Measurements from ENCODE around the gene PMF1. TPM values are rescaled to one million over a fixed set of nuclear protein-coding genes. Genes with fewer than 3 reads are reported as not detected.
"Not testable (repeated sequence)": the region's sequence is repeated elsewhere in the genome, so short reads cannot be mapped to it uniquely, and the experiment has no call there.

The PMF1 gene
- total RNA-seq, 2 donors from 2014 or later, result 119 TPM

DNA sequence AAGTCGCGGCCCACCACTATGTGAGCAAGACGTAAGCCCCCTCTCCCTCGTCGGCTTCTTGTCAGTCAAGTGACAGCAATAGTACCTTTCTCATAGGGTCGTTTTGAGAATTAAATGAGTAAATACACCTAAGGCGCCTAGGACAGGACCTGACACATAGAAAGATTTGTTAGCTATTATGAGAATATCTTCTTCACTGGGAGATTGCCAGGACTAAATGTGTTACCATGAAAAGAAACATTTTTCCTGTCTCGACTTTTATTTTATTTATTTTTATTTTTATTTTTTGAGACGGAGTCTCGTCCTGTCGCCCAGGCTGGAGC, 798 bp downstream of the PMF1 start:
- Histone ChIP-seq H3K9me3 (ENCODE audit: control insufficient read depth, low read length) (no peaks in the 10 kb centered on the region), H3K27me3 (ENCODE audit: control insufficient read depth, insufficient read depth, low read length, poor library complexity, severe bottlenecking) (no peaks in the 10 kb centered on the region), H3K9ac (ENCODE audit: extremely low read depth, low read length, poor library complexity, severe bottlenecking) (peak overlapping the region; percentile 94), H3K27ac (ENCODE audit: low read depth, low read length) (peak overlapping the region; percentile 95), H3K36me3 (ENCODE audit: control insufficient read depth, insufficient read depth, low read length) (peaks cover 43% of the 10 kb centered on the region), H3K4me1 (ENCODE audit: control insufficient read depth, insufficient read depth, low read length) (no peaks in the 10 kb centered on the region), H3K4me3 (ENCODE audit: low read length) (peak overlapping the region; percentile 89)
- no peaks in the 10 kb centered on the region for H3K9me3 Mint-ChIP-seq
- no peak for DNase-seq
- no peaks in the 10 kb centered on the region for H3K27me3 Mint-ChIP-seq (ENCODE audit: insufficient read depth)
- H3K4me3 Mint-ChIP-seq, result peak overlapping the region; percentile 89
- peaks cover 31% of the 10 kb centered on the region for H3K4me1 Mint-ChIP-seq
- H3K36me3 Mint-ChIP-seq (ENCODE audit: low read depth), result peaks cover 56% of the 10 kb centered on the region
- WGBS, 2 experiments (ENCODE audit: insufficient coverage in 1 of 2, insufficient read length in 1 of 2), result 35 to 50% methylated on average over 6 to 10 of the region's 11 CpGs
- H3K27ac Mint-ChIP-seq, result peak overlapping the region; percentile 100
- TF ChIP-seq, protein P1, sequence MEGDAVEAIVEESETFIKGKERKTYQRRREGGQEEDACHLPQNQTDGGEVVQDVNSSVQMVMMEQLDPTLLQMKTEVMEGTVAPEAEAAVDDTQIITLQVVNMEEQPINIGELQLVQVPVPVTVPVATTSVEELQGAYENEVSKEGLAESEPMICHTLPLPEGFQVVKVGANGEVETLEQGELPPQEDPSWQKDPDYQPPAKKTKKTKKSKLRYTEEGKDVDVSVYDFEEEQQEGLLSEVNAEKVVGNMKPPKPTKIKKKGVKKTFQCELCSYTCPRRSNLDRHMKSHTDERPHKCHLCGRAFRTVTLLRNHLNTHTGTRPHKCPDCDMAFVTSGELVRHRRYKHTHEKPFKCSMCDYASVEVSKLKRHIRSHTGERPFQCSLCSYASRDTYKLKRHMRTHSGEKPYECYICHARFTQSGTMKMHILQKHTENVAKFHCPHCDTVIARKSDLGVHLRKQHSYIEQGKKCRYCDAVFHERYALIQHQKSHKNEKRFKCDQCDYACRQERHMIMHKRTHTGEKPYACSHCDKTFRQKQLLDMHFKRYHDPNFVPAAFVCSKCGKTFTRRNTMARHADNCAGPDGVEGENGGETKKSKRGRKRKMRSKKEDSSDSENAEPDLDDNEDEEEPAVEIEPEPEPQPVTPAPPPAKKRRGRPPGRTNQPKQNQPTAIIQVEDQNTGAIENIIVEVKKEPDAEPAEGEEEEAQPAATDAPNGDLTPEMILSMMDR (conservative IDR thresholded peaks at IDR 0.05), result no peak

DNA sequence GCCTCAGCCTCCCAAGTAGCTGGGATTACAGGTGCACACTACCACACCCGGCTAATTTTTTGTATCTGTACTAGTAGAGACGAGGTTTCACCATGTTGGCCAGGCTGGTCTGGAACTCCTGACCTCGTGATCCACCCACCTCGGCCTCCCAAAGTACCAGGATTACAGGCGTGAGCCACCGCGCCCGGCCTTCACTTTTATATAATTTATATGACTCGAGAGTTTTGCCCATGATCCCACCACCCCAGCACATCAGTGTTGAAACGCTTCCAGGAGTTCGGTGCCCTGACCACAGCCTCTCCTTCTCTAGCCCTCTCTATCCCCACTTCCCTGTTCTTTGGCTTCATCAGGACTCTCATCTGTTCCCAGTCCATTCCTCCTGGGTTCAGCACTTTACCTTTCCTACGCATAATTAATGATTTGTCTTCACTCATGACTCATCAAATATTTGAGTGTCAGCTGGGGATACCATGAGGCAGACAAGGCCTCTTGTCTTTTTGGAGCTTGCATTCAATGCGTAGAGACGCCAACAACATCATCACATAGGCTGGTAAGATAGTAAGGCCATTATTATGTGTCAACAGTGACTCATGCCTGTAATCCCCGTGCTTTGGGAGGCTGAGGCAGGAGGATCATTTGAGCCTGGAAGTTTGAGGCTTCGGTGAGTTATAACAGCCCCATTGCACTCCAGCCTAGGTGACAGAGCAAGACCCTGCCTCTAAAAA, 1.4 kb downstream of the PMF1 start:
- Mint-ChIP-seq H3K9me3 (no peaks in the 10 kb centered on the region), H3K27me3 (ENCODE audit: insufficient read depth) (no peaks in the 10 kb centered on the region), H3K4me3 (peak overlapping the region; percentile 89), H3K27ac (peak overlapping the region; percentile 86), H3K36me3 (ENCODE audit: low read depth) (peaks cover 52% of the 10 kb centered on the region), H3K4me1 (peaks cover 25% of the 10 kb centered on the region)
- Histone ChIP-seq H3K4me1 (ENCODE audit: control insufficient read depth, insufficient read depth, low read length) (no peaks in the 10 kb centered on the region), H3K27ac (ENCODE audit: low read depth, low read length) (no peak overlapping the region), H3K27me3 (ENCODE audit: control insufficient read depth, insufficient read depth, low read length, poor library complexity, severe bottlenecking) (no peaks in the 10 kb centered on the region), H3K9me3 (ENCODE audit: control insufficient read depth, low read length) (no peaks in the 10 kb centered on the region), H3K9ac (ENCODE audit: extremely low read depth, low read length, poor library complexity, severe bottlenecking) (no peak overlapping the region), H3K36me3 (ENCODE audit: control insufficient read depth, insufficient read depth, low read length) (peaks cover 41% of the 10 kb centered on the region), H3K4me3 (ENCODE audit: low read length) (peak overlapping the region; percentile 89)
- 89 to 93% methylated on average over 15 to 16 of the region's 16 CpGs for WGBS, 2 experiments (ENCODE audit: insufficient coverage in 1 of 2, insufficient read length in 1 of 2)
- peak; percentile 47 for DNase-seq
- TF ChIP-seq, protein P1 (conservative IDR thresholded peaks at IDR 0.05), result no peak

DNA sequence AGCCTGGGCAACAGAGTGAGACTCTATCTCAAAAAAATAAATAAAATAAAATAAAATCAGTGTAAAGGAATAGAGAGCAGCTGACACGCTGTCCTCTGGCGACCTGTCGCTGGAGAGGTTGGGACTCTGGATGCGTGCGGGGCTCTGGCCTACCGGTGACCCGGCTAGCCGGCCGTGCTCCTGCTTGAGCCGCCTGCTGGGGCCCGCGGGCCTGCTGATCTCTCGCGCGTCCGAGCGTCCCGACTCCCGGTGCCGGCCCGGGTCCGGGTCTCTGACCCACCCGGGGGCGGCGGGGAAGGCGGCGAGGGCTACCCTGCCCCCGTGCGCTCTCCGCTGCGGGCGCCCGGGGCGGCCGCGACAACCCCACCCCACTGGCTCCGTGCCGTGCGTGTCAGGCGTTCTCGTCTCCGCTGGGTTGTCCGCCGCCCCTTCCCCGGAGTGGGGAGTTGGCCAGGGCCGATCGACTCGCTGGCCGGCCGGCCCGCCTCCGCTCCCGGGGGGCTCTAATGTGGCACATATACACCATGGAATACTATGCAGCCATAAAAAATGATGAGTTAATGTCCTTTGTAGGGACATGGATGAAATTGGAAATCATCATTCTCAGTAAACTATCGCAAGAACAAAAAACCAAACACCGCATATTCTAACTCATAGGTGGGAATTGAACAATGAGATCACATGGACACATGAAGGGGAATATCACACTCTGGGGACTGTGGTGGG, 3.7 kb downstream of the PMF1 start:
- peaks cover 30% of the 10 kb centered on the region for H3K36me3 ChIP-seq (ENCODE audit: control insufficient read depth, insufficient read depth, low read length)
- 95% methylated on average over 35 to 52 of the region's 55 CpGs for WGBS, 2 experiments (ENCODE audit: insufficient coverage in 1 of 2, insufficient read length in 1 of 2)
- H3K27me3 ChIP-seq (ENCODE audit: control insufficient read depth, insufficient read depth, low read length, poor library complexity, severe bottlenecking); H3K4me3 ChIP-seq (ENCODE audit: low read length); H3K27ac Mint-ChIP-seq; H3K4me1 ChIP-seq (ENCODE audit: control insufficient read depth, insufficient read depth, low read length); H3K27me3 Mint-ChIP-seq (ENCODE audit: insufficient read depth); H3K4me3 Mint-ChIP-seq; H3K27ac ChIP-seq (ENCODE audit: low read depth, low read length); H3K9me3 Mint-ChIP-seq; H3K9ac ChIP-seq (ENCODE audit: extremely low read depth, low read length, poor library complexity, severe bottlenecking); DNase-seq; H3K9me3 ChIP-seq (ENCODE audit: control insufficient read depth, low read length): not testable (repeated sequence)
- Mint-ChIP-seq H3K4me1 (peaks cover 21% of the 10 kb centered on the region), H3K36me3 (ENCODE audit: low read depth) (peaks cover 51% of the 10 kb centered on the region)
